H1 (cell line): ENCODE results near the gene LMNTD1. TPM values are rescaled to one million over a fixed set of nuclear protein-coding genes. Genes with fewer than 3 reads are reported as not detected.

ENCODE experiments used
- CTCF ChIA-PET: fragments of 300-600 bp; sonication (Branson Sonifier 250); formaldehyde crosslinking; loops from one replicate; lab custom pipeline; 2021; ENCODE audit not compliant: partially characterized antibody; lab: Charles Lee
- POLR2A ChIA-PET: fragments of 300-600 bp; sonication (Branson Sonifier 250); formaldehyde crosslinking; loops from one replicate; lab custom pipeline; 2021; ENCODE audit warnings: inconsistent platforms; ENCODE audit not compliant: partially characterized antibody; lab: Charles Lee
- DNase-seq, 2 experiments: peaks; one replicate each; pipeline versions ENCODE4 v3.0.0 to v3.0.0-alpha.2; 2010 to 2022; ENCODE audit warnings: low spot score in 2 of 2, low read depth in 1 of 2, mixed read lengths in 1 of 2
- FAIRE-seq: peaks from 2 replicates; lab custom pipeline; 2011; peaks lifted over from hg19 to GRCh38; lab: Jason Lieb, UNC
- H2AFZ ChIP-seq: 2 replicates; pipeline ENCODE4 v1.8.1; 2012; ENCODE audit warnings: low read length, inconsistent platforms
- H2AK5ac ChIP-seq: 2 replicates; pipeline ENCODE4 v1.6.1; 2013; ENCODE audit warnings: low read depth, low read length
- H2BK120ac ChIP-seq: replicated peaks from 2 replicates; pipeline ENCODE3; 2013; ENCODE audit warnings: low read depth, low read length, inconsistent platforms
- H2BK12ac ChIP-seq: 2 replicates; pipeline ENCODE4 v1.6.1; 2013; ENCODE audit warnings: low read depth, low read length
- H2BK15ac ChIP-seq: 2 replicates; pipeline ENCODE4 v1.6.1; 2013; ENCODE audit warnings: low read length
- H2BK20ac ChIP-seq: 2 replicates; pipeline ENCODE4 v1.6.1; 2013; ENCODE audit warnings: low read length
- H2BK5ac ChIP-seq: 2 replicates; pipeline ENCODE4 v1.6.1; 2013; ENCODE audit warnings: low read depth, low read length
- H3K14ac ChIP-seq: 2 replicates; pipeline ENCODE4 v1.6.1; 2013; ENCODE audit warnings: inconsistent platforms; ENCODE audit not compliant: insufficient read length
- H3K18ac ChIP-seq: 2 replicates; pipeline ENCODE4 v1.6.1; 2013; ENCODE audit warnings: low read length; ENCODE audit errors: extremely low read depth
- H3K23ac ChIP-seq: 2 replicates; pipeline ENCODE4 v1.6.1; 2013; ENCODE audit warnings: inconsistent platforms; ENCODE audit not compliant: insufficient read length
- H3K23me2 ChIP-seq: 2 replicates; pipeline ENCODE4 v1.6.1; 2013; ENCODE audit warnings: low read depth, low read length
- H3K27ac ChIP-seq: 2 replicates; pipeline ENCODE4 v1.6.1; 2011; ENCODE audit warnings: low read depth, low read length, inconsistent platforms
- H3K27me3 ChIP-seq, 4 experiments: replicated peaks in 1 of 4; 1 replicate in 1 of 4; 2 replicates in 3 of 4; pipeline versions ENCODE4 v1.6.1 to v1.8.1; 2011 to 2013; ENCODE audit warnings: low read length in 3 of 4, mild to moderate bottlenecking in 3 of 4, inconsistent platforms in 2 of 4, mixed read lengths in 2 of 4, moderate library complexity in 1 of 4; ENCODE audit not compliant: control insufficient read depth in 3 of 4, insufficient read depth in 3 of 4; ENCODE audit errors: extremely low read depth in 1 of 4
- H3K36me3 ChIP-seq, 4 experiments: 2 replicates each; pipeline versions ENCODE4 v1.6.1 to v1.8.1; 2011 to 2013; ENCODE audit warnings: mild to moderate bottlenecking in 4 of 4, low read length in 3 of 4, moderate library complexity in 2 of 4, control low read depth in 1 of 4, inconsistent platforms in 1 of 4; ENCODE audit not compliant: insufficient read depth in 4 of 4, control insufficient read depth in 2 of 4
- H3K4ac ChIP-seq: replicated peaks from 2 replicates; pipeline ENCODE3; 2013; ENCODE audit warnings: low read length, low read depth, mixed read lengths, inconsistent platforms; ENCODE audit not compliant: insufficient read length
- H3K4me1 ChIP-seq, 4 experiments: replicated peaks in 1 of 4; 1 replicate in 1 of 4; 2 replicates in 3 of 4; pipeline versions ENCODE4 v1.6.1 to v1.8.1; 2011 to 2013; ENCODE audit warnings: low read length in 3 of 4, inconsistent platforms in 2 of 4, mixed read lengths in 1 of 4; ENCODE audit not compliant: insufficient read depth in 4 of 4, control insufficient read depth in 3 of 4
- H3K4me2 ChIP-seq, 2 experiments: 2 replicates each; pipeline versions ENCODE4 v1.6.1 to v1.8.1; 2011 to 2013; ENCODE audit warnings: low read depth in 2 of 2, low read length in 2 of 2, control low read depth in 1 of 2, inconsistent platforms in 1 of 2, mild to moderate bottlenecking in 1 of 2; ENCODE audit not compliant: insufficient read depth in 1 of 2
- H3K4me3 ChIP-seq, 4 experiments: fragments of 200-600, 300-600 bp in 1 of 4; sonication (generic), shearing (Covaris generic), sonication (Bioruptor Twin) in 1 of 4; 2 replicates each; pipeline versions ENCODE4 v1.5.1 to v1.8.1; 2011 to 2016; ENCODE audit warnings: low read length in 4 of 4, low read depth in 3 of 4, control low read depth in 2 of 4, inconsistent platforms in 2 of 4, mild to moderate bottlenecking in 2 of 4, mixed read lengths in 1 of 4, moderate library complexity in 1 of 4; ENCODE audit not compliant: insufficient read depth in 2 of 4; ENCODE audit errors: extremely low read depth in 1 of 4
- H3K56ac ChIP-seq: replicated peaks from 2 replicates; pipeline ENCODE3; 2013; ENCODE audit warnings: low read depth, mild to moderate bottlenecking, mixed read lengths, low read length, inconsistent platforms; ENCODE audit not compliant: insufficient read length
- H3K79me1 ChIP-seq: 2 replicates; pipeline ENCODE4 v1.6.1; 2013; ENCODE audit warnings: low read depth, low read length, control low read depth
- H3K79me2 ChIP-seq, 2 experiments: 2 replicates each; pipeline versions ENCODE4 v1.6.1 to v1.8.1; 2012 to 2013; ENCODE audit warnings: low read length in 2 of 2, mild to moderate bottlenecking in 2 of 2, inconsistent platforms in 1 of 2; ENCODE audit not compliant: insufficient read depth in 2 of 2, control insufficient read depth in 1 of 2
- H3K9ac ChIP-seq, 4 experiments: replicated peaks in 1 of 4; 1 replicate in 1 of 4; 2 replicates in 3 of 4; pipeline versions ENCODE4 v1.6.1 to v1.8.1; 2011 to 2013; ENCODE audit warnings: low read depth in 3 of 4, low read length in 3 of 4, control low read depth in 2 of 4, mild to moderate bottlenecking in 2 of 4, moderate library complexity in 2 of 4, inconsistent platforms in 1 of 4; ENCODE audit errors: extremely low read depth in 1 of 4
- H3K9me3 ChIP-seq, 2 experiments: 2 replicates each; pipeline versions ENCODE4 v1.6.1 to v1.8.1; 2012 to 2013; ENCODE audit warnings: mild to moderate bottlenecking in 2 of 2, moderate library complexity in 2 of 2, control low read depth in 1 of 2, inconsistent platforms in 1 of 2, low read depth in 1 of 2, low read length in 1 of 2, mixed read lengths in 1 of 2; ENCODE audit not compliant: insufficient read depth in 2 of 2
- H4K20me1 ChIP-seq, 2 experiments: replicated peaks in 1 of 2; 2 replicates each; pipeline versions ENCODE3 to v1.8.1; 2011 to 2013; ENCODE audit warnings: inconsistent platforms in 2 of 2, low read length in 2 of 2, mild to moderate bottlenecking in 1 of 2; ENCODE audit not compliant: insufficient read depth in 2 of 2, control insufficient read depth in 1 of 2
- H4K5ac ChIP-seq: 2 replicates; pipeline ENCODE4 v1.6.1; 2013; ENCODE audit warnings: low read length, low read depth, mixed read lengths, inconsistent platforms; ENCODE audit not compliant: insufficient read length
- H4K8ac ChIP-seq: 2 replicates; pipeline ENCODE4 v1.8.0; 2013; ENCODE audit warnings: mild to moderate bottlenecking, moderate library complexity, low read length, inconsistent platforms; ENCODE audit not compliant: insufficient read depth; ENCODE audit errors: extremely low read depth
- H4K91ac ChIP-seq: replicated peaks from 2 replicates; pipeline ENCODE3; 2013; ENCODE audit warnings: low read length, mixed read lengths, inconsistent platforms; ENCODE audit not compliant: insufficient read length
- CHD2 ChIP-seq: IDR thresholded peaks from 2 replicates; pipeline ENCODE4 v1.6.1; 2012; ENCODE audit warnings: low read length, improper control_type of control experiment
- CREB1 ChIP-seq: IDR thresholded peaks from 2 replicates; pipeline ENCODE4 v1.6.1; 2012; ENCODE audit warnings: inconsistent platforms
- CTCF ChIP-seq, 3 experiments: IDR thresholded peaks; 1 replicate in 2 of 3; 2 replicates in 1 of 3; pipeline versions ENCODE4 v1.5.1 to v1.6.1; 2011; ENCODE audit warnings: low read length in 3 of 3, mild to moderate bottlenecking in 3 of 3, inconsistent platforms in 2 of 3, low read depth in 1 of 3, moderate library complexity in 1 of 3; ENCODE audit not compliant: insufficient read depth in 1 of 3; ENCODE audit errors: control extremely low read depth in 1 of 3
- GTF2F1 ChIP-seq: IDR thresholded peaks from 2 replicates; pipeline ENCODE4 v1.6.1; 2012; ENCODE audit warnings: low read depth, low read length, improper control_type of control experiment, borderline replicate concordance
- NANOG ChIP-seq: IDR thresholded peaks from 2 replicates; pipeline ENCODE4 v1.6.1; 2011; ENCODE audit warnings: low read length, low read depth, mild to moderate bottlenecking, inconsistent platforms; ENCODE audit not compliant: insufficient read depth, poor library complexity, severe bottlenecking
- RAD21 ChIP-seq, 2 experiments: IDR thresholded peaks in 1 of 2; conservative IDR thresholded peaks in 1 of 2; 2 replicates each; pipeline ENCODE4 v1.6.1; 2011; ENCODE audit warnings: low read depth in 2 of 2, low read length in 2 of 2, improper control_type of control experiment in 1 of 2, inconsistent platforms in 1 of 2, mild to moderate bottlenecking in 1 of 2, moderate library complexity in 1 of 2
- SIX5 ChIP-seq: IDR thresholded peaks from 2 replicates; pipeline ENCODE4 v1.6.1; 2011; ENCODE audit warnings: mild to moderate bottlenecking, low read depth, low read length
- TAF1 ChIP-seq: IDR thresholded peaks from 2 replicates; pipeline ENCODE4 v1.6.1; 2011; ENCODE audit warnings: mild to moderate bottlenecking, low read depth, low read length
- YY1 ChIP-seq: IDR thresholded peaks from 2 replicates; pipeline ENCODE4 v1.6.1; 2011; ENCODE audit warnings: low read depth, mild to moderate bottlenecking, low read length
- WGBS, 2 experiments: shearing (Covaris generic) in 1 of 2; methylation state at CpG; one replicate each; pipeline versions ENCODE4 v1.1.6 to v1.1.7; 2013 to 2015; ENCODE audit warnings: low lambda C conversion rate in 2 of 2, mixed read lengths in 2 of 2, inconsistent platforms in 1 of 2, low coverage in 1 of 2, missing lambda C conversion rate in 1 of 2; ENCODE audit not compliant: insufficient replicate concordance in 2 of 2, insufficient coverage in 1 of 2, insufficient read length in 1 of 2; ENCODE audit errors: extremely low coverage in 1 of 2, missing lambda C conversion rate in 1 of 2; 5-methylcytosine and 5-hydroxymethylcytosine counted together
- polyA plus RNA-seq, 7 experiments: library from polyadenylated mRNA; depleted of rRNA in 3 of 7; stranded (reverse) in 5 of 7; unstranded in 2 of 7; fragments of >200 nt in 5 of 7; fragments of 200-250 nt in 2 of 7; gene quantifications; 1 replicate in 5 of 7; 2 replicates in 1 of 7; 4 replicates in 1 of 7; pipeline versions ENCODE4 v1.2.1 to v1.2.3, GENCODE V29; 2011 to 2013; ENCODE audit warnings: missing spikeins in 2 of 7, mixed read lengths in 2 of 7
- total RNA-seq: library from RNA; stranded (reverse); fragmentation: NEBNext Ultra II Directional; extraction: Animal tissue kit (Norgen Biotek cat#: 25700); gene quantifications from 2 replicates; pipeline ENCODE4 v1.2.1, GENCODE V29; 2021
- TF ChIP-seq, protein P1 (sequence below): IDR thresholded peaks from 2 replicates; pipeline ENCODE4 v1.6.1; 2011; ENCODE audit warnings: low read depth, mild to moderate bottlenecking, low read length; ENCODE audit not compliant: insufficient read depth

LMNTD1 gene
- total and polyA plus RNA-seq, 2 of the 8 experiments (the other 6 are each of a cell fraction or from before 2014, with no cell fraction given) = not detected

GRCh38 chr12:25578411-25579143 lies 25.5 kb upstream of the LMNTD1 start:
- no peaks in the 10 kb centered on the region for H3K23me2 ChIP-seq
- FAIRE-seq = no peak
- H3K79me1 ChIP-seq = no peaks in the 10 kb centered on the region
- no peak overlapping the region for H2AK5ac ChIP-seq
- H2BK12ac ChIP-seq = no peak overlapping the region
- H4K5ac ChIP-seq = no peak overlapping the region
- no peak overlapping the region for H3K4ac ChIP-seq
- H3K18ac ChIP-seq = no peak overlapping the region
- no peak overlapping the region for H2BK15ac ChIP-seq
- no peak overlapping the region for H3K4me3 ChIP-seq
- no peak overlapping the region for H4K8ac ChIP-seq
- H2AFZ ChIP-seq = no peak overlapping the region
- H3K36me3 ChIP-seq = no peaks in the 10 kb centered on the region
- no peaks in the 10 kb centered on the region; a peak in 1 of 7 replicates for H3K4me1 ChIP-seq
- no peak overlapping the region for H3K27ac ChIP-seq
- no peak overlapping the region for H3K9ac ChIP-seq
- no peaks in the 10 kb centered on the region for H3K79me2 ChIP-seq
- no peaks in the 10 kb centered on the region for H4K20me1 ChIP-seq
- no peak overlapping the region for H2BK5ac ChIP-seq
- no peak for DNase-seq
- no peak overlapping the region for H3K4me2 ChIP-seq
- ChIA-PET CTCF (no interaction called here), POLR2A (no interaction called here)
- H3K23ac ChIP-seq = no peak overlapping the region
- H3K27me3 ChIP-seq = no peaks in the 10 kb centered on the region
- H3K9me3 ChIP-seq = no peaks in the 10 kb centered on the region
- H2BK20ac ChIP-seq = no peak overlapping the region
- H3K14ac ChIP-seq = no peak overlapping the region
- WGBS, 2 experiments = 90% methylated on average over 2 of the region's 2 CpGs; no CpG with 5 or more reads in 1 of the 2 experiments
- H3K56ac ChIP-seq = no peak overlapping the region
- no peak overlapping the region for H2BK120ac ChIP-seq
- H4K91ac ChIP-seq = no peak overlapping the region
- TF ChIP-seq CTCF (IDR thresholded peaks at IDR 0.05; ENCODE audit: control extremely low read depth in 1 of 3, insufficient read depth in 1 of 3, low read depth in 1 of 3, low read length in 3 of 3) (no peak), SIX5 (no peak), YY1 (no peak), GTF2F1 (no peak), NANOG (no peak), CREB1 (no peak), CHD2 (no peak), TAF1 (no peak), RAD21 (IDR thresholded peaks at IDR 0.05 in 1 of 2, conservative IDR thresholded peaks at IDR 0.05 in 1 of 2; ENCODE audit: low read depth in 2 of 2, low read length in 2 of 2) (no peak)
- TF ChIP-seq, protein P1, sequence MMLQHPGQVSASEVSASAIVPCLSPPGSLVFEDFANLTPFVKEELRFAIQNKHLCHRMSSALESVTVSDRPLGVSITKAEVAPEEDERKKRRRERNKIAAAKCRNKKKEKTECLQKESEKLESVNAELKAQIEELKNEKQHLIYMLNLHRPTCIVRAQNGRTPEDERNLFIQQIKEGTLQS = no peak
